Central memory CD8-positive, alpha-beta T cell (primary cell): ENCODE data around the gene GRAP2.

ENCODE experiments used
- ATAC-seq: fragments of 150-1000 bp; cut with Tn5 transposase; replicated peaks from 2 replicates; pipeline ENCODE4 v1.10.0; 2022; ENCODE audit warnings: mild to moderate bottlenecking, moderate FRiP score, moderate number of reproducible peaks; ENCODE audit not compliant: poor library complexity, severe bottlenecking; ENCODE audit errors: extremely low read depth
- DNase-seq, 2 donors: peaks; one replicate each; pipeline ENCODE4 v3.0.0; 2021; ENCODE audit warnings: low spot score in 2 of 2
- H3K27ac Mint-ChIP-seq: one replicate; pipeline ENCODE4 v1.8.0; 2022; ENCODE audit warnings: low read depth, mild to moderate bottlenecking, moderate library complexity, mixed read lengths
- H3K27me3 Mint-ChIP-seq: one replicate; pipeline ENCODE4 v1.8.0; 2022; ENCODE audit warnings: mixed read lengths
- H3K36me3 Mint-ChIP-seq: one replicate; pipeline ENCODE4 v1.8.0; 2022; ENCODE audit warnings: mild to moderate bottlenecking, moderate library complexity, mixed read lengths; ENCODE audit not compliant: insufficient read depth
- H3K4me1 Mint-ChIP-seq: one replicate; pipeline ENCODE4 v1.8.0; 2022; ENCODE audit warnings: mixed read lengths
- H3K4me3 Mint-ChIP-seq: one replicate; pipeline ENCODE4 v1.8.0; 2022; ENCODE audit warnings: mild to moderate bottlenecking, moderate library complexity, mixed read lengths
- H3K9me3 Mint-ChIP-seq: one replicate; pipeline ENCODE4 v1.8.0; 2022; ENCODE audit warnings: mixed read lengths

The GRAP2 gene

GRCh38 chr22:40014667-40015248 lies 113.9 kb downstream of the GRAP2 start:
- no peak overlapping the region for H3K27ac Mint-ChIP-seq
- H3K4me3 Mint-ChIP-seq, result no peak overlapping the region
- no peak for DNase-seq
- no peaks in the 10 kb centered on the region for H3K9me3 Mint-ChIP-seq
- peaks cover 30% of the 10 kb centered on the region for H3K27me3 Mint-ChIP-seq
- ATAC-seq, result no peak
- no peaks in the 10 kb centered on the region for H3K36me3 Mint-ChIP-seq
- no peaks in the 10 kb centered on the region for H3K4me1 Mint-ChIP-seq

- Mint-ChIP-seq H3K4me3 (no peak overlapping the region), H3K36me3 (no peaks in the 10 kb centered on the region), H3K4me1 (no peaks in the 10 kb centered on the region), H3K27ac (no peak overlapping the region), H3K27me3 (peaks cover 23% of the 10 kb centered on the region), H3K9me3 (no peaks in the 10 kb centered on the region)
- DNase-seq, result no peak
- ATAC-seq, result no peak
Measured at GRCh38 chr22:40015358-40015976, 114.6 kb downstream of the GRAP2 start.

- peaks cover 5% of the 10 kb centered on the region for H3K27me3 Mint-ChIP-seq
- H3K4me3 Mint-ChIP-seq, result no peak overlapping the region
- H3K9me3 Mint-ChIP-seq, result no peaks in the 10 kb centered on the region
- no peaks in the 10 kb centered on the region for H3K36me3 Mint-ChIP-seq
- no peaks in the 10 kb centered on the region for H3K4me1 Mint-ChIP-seq
- H3K27ac Mint-ChIP-seq, result no peak overlapping the region
- DNase-seq, result no peak
- ATAC-seq, result no peak
Measured at GRCh38 chr22:40018051-40018450, 117.2 kb downstream of the GRAP2 start.

GRCh38 chr22:40019100-40019499 lies 118.2 kb downstream of the GRAP2 start:
- no peaks in the 10 kb centered on the region for H3K4me1 Mint-ChIP-seq
- no peak for DNase-seq
- no peak overlapping the region for H3K27ac Mint-ChIP-seq
- no peaks in the 10 kb centered on the region for H3K27me3 Mint-ChIP-seq
- ATAC-seq, result no peak
- no peaks in the 10 kb centered on the region for H3K9me3 Mint-ChIP-seq
- H3K36me3 Mint-ChIP-seq, result no peaks in the 10 kb centered on the region
- no peak overlapping the region for H3K4me3 Mint-ChIP-seq

GRCh38 chr22:40020956-40021355 lies 120.1 kb downstream of the GRAP2 start:
- Mint-ChIP-seq H3K4me3 (no peak overlapping the region), H3K9me3 (no peaks in the 10 kb centered on the region), H3K4me1 (no peaks in the 10 kb centered on the region), H3K27me3 (no peaks in the 10 kb centered on the region), H3K36me3 (no peaks in the 10 kb centered on the region), H3K27ac (no peak overlapping the region)
- ATAC-seq, result no peak
- no peak for DNase-seq

GRCh38 chr22:40021401-40022000 lies 120.6 kb downstream of the GRAP2 start:
- H3K36me3 Mint-ChIP-seq, result no peaks in the 10 kb centered on the region
- H3K9me3 Mint-ChIP-seq, result no peaks in the 10 kb centered on the region
- DNase-seq, result no peak
- H3K27me3 Mint-ChIP-seq, result no peaks in the 10 kb centered on the region
- no peaks in the 10 kb centered on the region for H3K4me1 Mint-ChIP-seq
- no peak overlapping the region for H3K27ac Mint-ChIP-seq
- no peak for ATAC-seq
- no peak overlapping the region for H3K4me3 Mint-ChIP-seq

GRCh38 chr22:40022536-40023240 lies 121.8 kb downstream of the GRAP2 start:
- no peaks in the 10 kb centered on the region for H3K9me3 Mint-ChIP-seq
- no peak overlapping the region for H3K4me3 Mint-ChIP-seq
- no peaks in the 10 kb centered on the region for H3K27me3 Mint-ChIP-seq
- no peak for DNase-seq
- no peak for ATAC-seq
- H3K4me1 Mint-ChIP-seq, result no peaks in the 10 kb centered on the region
- H3K27ac Mint-ChIP-seq, result no peak overlapping the region
- H3K36me3 Mint-ChIP-seq, result no peaks in the 10 kb centered on the region
